OCI-M2 (cell line): ENCODE data around the gene FITM1.

ENCODE experiments used
- DNase-seq: peaks from one replicate; lab custom pipeline; 2025; ENCODE audit not compliant: unreplicated experiment; lab: John Stamatoyannopoulos, UW

The FITM1 gene

DNA sequence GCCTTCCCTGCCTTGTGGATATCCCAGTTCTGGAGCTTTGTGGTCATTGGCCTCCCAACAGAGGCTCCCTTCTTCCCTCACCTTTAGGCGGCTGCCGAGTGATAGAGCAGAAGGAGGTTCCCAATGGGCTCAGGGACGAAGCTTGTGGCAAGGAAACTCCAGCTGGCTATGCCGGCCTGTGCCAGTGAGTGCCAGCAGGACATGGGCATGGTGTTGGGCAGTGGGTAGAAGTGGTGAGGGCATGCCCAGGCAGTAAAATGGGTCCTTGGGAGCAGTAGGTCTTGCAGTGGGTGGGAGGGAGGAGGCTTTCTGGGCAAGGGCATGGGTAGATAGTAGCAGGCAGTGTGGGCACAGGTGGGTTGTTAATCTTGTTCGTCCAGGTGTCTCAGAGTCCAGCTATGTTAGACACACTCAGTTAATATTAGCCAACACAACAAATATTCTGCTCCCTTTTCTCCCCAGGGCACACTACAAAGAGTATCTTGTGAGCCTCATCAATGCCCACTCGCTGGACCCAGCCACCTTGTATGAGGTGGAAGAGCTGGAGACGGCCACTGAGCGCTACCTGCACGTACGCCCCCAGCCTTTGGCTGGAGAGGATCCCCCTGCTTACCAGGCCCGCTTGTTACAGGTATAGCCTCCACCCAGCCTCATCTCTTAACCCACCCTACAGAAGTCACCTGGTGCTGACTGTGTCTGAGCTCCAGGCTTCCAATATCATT is 29.5 kb downstream of the FITM1 start:
- no peak for DNase-seq

DNA sequence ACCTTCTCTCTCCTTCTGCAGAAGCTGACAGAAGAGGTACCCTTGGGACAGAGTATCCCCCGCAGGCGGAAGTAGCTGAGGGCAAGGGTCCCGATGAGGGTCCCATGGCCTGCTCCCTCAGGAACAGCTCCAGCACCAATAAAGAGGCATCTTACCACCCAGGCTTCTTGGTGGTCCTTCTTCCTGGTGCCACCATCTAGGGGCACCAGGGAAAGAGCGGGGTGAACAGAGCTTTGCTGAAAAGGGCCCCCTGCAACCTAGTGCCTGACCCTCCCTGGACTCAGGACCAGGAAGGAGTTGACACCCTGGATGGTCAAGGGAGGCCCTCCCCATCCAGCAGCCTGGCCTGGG is 30.0 kb downstream of the FITM1 start:
- no peak for DNase-seq

DNA sequence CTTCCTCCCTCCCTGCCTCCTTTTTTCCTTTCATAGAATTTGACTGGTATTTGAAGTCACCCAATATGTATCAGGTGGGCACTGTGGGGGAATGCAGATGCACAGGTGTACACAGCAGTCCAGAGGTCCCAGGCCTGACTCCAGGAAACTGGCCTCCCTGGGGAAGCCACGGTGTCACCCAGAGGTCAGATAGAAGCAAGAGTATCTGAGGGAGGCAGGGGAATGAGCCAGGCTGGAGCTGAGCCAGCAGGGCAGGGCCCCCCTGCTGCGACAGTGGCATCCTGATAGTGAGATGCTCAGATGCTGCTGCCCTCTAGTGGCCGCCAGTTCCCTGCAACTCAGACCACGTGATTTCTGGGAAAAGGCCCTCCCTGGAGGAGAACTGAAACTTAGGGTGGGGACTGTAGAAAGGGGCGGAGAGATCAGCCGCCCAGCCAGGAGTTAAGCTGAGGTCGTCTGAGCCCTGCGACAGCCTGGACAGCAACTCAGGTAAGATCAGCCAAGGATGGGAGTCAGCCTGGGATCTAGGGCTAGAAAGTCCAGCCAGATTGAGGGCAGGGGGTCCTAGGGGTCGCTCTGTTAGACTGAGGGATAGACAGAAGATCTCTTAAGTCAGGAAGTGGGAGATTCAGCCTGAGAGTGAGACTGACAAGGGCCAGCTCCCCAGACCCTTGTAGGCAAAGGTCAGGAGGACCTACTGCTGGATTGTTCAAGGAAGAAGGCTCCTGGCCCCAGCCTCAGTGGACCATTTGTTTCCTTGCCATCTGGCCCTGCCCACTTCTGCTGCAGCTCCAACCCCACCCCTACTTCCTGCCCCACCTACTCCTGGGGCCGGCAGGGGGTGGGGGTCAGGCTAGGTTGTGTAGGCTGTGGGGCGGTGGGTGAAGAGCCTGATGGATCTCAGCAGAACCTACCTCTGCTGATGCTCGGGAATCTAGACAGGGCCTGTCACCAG is 30.7 kb downstream of the FITM1 start, which contains the start of gene IRF9:
Gene IRF9, plus strand, starts transcription at position 416 of the 955 bp plus-strand sequence. CDS start 880 bp downstream, outside the sequence.
- DNase-seq, result peak; percentile 90

DNA sequence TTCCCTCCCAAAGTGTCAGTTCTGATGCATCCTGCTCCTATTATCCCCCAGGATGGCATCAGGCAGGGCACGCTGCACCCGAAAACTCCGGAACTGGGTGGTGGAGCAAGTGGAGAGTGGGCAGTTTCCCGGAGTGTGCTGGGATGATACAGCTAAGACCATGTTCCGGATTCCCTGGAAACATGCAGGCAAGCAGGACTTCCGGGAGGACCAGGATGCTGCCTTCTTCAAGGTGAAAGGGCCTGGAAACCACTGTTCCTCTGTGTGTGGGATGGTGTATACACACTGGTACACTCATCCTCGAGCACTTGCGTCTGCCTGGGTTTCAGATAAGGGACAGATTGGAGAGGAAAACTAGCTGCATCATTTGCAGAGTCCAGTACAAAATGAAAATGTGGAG is 31.6 kb downstream of the FITM1 start:
- no peak for DNase-seq

DNA sequence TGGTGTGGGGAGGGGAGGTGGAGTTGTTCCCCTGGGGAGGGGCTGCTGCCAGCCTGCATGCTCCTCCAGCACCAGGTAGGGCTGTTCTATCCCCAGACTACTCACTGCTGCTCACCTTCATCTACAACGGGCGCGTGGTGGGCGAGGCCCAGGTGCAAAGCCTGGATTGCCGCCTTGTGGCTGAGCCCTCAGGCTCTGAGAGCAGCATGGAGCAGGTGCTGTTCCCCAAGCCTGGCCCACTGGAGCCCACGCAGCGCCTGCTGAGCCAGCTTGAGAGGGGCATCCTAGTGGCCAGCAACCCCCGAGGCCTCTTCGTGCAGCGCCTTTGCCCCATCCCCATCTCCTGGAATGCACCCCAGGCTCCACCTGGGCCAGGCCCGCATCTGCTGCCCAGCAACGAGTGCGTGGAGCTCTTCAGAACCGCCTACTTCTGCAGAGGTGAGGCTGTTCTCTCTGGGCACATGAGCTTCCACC is 34.1 kb downstream of the FITM1 start:
- no peak for DNase-seq

DNA sequence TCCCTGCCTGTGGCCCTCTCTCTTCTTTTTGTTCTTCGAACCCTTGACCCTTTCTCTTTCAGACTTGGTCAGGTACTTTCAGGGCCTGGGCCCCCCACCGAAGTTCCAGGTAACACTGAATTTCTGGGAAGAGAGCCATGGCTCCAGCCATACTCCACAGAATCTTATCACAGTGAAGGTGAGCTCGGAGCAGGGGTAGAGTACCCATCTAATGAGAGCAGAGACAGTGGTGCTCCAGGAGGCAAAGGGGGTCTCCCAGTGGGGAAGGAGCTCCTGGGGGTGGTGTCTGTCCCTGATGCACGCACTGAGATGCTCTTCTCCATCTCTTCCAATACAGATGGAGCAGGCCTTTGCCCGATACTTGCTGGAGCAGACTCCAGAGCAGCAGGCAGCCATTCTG is 35.3 kb downstream of the FITM1 start:
- no peak for DNase-seq

DNA sequence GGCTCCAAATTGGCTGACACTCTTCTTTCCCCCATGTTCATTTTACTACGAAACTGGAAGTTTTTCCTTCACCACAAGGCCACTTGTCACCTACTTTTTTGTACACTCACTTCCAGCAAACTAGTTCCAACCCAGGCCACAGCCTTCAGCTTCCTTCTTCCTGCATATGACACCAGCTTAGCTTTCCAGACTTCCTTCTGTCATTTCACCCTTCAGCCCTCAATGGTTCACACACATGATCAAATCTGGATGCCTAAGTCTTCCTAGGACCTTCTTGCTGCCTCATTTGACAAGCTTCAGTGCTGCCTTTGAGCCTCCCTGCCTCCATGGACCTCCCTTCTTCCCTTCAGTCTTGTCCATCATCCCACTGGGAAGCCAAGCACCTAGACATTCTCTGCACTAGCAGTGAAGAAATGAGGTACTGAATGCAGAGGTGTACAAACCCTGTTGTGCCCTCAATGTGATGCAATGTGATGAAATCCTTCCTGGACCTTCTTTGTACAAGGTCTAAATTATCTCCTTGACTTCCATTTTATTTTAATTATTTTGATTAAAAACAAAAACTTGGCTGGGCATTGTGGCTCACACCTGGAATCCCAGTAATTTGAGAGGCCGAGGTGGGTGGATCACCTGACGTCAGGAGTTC is 37.1 kb downstream of the FITM1 start:
- no peak for DNase-seq

DNA sequence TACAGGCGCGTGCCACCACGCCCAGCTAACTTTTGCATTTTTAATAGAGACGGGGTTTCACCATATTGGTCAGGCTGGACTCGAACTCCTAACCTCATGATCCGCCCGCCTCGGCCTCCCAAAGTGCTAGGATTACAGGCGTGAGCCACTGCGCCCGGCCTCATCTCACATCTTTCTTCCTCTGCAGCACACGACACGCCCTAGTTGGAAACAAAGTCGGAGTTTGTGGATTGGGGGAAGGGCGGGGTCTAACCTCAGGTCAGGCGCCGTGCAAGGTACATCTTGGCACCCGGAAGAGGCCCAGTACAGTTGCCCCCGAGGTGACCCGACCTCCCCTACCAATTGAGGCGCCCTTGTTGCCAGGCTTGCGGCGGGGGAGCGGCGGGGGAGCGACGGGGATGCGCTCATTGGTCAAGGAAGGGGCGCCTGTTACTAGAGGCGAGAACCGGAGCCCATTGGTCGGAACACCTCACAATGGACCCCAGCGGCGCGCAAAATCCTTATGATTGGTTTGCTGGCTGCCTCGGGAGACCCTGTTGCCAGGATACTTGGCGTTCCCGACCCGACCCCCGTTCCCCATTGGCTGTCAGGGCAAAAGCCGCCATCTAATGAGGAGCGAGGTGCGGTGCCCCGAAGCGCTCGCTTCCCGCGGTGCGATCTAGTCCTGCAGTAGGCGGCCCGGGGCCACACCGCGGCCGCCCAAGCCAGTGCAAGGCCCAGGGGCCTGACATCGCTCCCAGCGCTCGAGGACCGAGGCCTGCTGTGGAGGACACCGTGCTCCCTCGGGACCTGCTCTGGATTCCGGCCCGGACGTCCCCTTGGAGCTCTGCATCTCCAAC is 41.2 kb downstream of the FITM1 start, which contains the start of gene REC8:
Gene REC8, plus strand, starts transcription at position 659 of the 839 bp plus-strand sequence. CDS start 473 bp downstream, outside the sequence.
- DNase-seq, result no peak

DNA sequence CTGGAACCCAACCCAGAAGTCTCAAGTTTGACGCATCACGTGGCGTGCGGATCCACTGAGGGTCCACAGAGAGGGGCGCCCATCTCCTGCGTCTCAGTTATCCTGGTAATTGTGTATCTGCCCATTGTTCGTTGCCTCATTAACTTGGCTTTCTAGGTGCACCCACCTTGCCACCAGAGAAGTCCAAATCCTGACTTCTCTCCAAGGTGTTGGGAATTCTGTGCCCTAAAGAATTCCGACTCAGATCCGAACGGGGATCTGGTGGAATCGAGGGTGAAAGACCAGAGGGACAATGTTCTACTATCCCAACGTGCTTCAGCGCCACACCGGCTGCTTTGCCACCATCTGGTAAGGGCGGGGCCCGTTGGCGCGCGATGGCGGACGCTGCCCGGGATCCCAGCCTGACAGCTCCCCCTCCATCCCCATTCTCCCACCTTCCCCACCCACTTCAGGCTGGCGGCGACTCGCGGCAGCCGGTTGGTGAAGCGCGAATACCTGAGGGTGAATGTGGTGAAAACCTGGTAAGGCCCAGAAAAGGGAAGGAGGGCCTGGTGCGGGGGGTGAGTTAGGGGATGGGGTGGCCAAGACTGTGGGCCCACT is 41.9 kb downstream of the FITM1 start:
- no peak for DNase-seq

DNA sequence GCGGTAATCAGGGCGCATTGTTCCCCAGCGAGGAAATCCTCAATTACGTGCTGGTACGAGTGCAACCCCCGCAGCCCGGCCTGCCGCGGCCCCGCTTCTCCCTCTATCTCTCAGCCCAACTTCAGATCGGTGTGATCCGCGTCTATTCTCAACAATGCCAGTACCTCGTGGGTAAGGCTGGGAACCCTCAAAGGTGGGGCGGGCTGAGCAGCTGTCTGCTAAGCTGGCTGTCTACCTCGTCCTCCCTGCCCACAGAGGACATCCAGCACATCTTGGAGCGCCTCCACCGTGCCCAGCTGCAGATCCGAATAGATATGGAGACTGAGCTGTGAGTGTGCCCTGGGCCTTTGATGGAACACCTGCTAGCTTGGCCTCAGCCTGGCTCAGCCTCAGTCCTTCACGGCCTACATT is 42.4 kb downstream of the FITM1 start:
- DNase-seq, result no peak

DNA sequence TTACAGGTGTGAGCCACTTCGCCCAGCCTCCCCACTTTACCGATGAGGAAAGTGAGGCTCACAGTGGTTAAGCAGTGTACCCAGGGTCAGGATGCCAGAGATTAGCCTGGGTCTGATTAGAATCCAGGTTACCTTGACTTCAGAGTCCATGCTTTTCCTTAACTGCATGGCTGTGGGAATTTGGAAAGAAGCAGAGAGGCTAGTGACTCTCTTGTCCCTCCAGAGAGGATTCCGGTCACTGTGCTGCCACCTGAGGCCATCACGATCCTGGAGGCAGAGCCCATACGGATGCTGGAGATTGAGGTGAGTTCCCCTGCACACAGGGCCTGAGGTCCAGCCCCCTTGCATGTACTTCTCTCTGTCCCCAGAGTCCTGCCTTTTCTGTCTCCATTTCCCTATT is 46.1 kb downstream of the FITM1 start:
- DNase-seq, result no peak

DNA sequence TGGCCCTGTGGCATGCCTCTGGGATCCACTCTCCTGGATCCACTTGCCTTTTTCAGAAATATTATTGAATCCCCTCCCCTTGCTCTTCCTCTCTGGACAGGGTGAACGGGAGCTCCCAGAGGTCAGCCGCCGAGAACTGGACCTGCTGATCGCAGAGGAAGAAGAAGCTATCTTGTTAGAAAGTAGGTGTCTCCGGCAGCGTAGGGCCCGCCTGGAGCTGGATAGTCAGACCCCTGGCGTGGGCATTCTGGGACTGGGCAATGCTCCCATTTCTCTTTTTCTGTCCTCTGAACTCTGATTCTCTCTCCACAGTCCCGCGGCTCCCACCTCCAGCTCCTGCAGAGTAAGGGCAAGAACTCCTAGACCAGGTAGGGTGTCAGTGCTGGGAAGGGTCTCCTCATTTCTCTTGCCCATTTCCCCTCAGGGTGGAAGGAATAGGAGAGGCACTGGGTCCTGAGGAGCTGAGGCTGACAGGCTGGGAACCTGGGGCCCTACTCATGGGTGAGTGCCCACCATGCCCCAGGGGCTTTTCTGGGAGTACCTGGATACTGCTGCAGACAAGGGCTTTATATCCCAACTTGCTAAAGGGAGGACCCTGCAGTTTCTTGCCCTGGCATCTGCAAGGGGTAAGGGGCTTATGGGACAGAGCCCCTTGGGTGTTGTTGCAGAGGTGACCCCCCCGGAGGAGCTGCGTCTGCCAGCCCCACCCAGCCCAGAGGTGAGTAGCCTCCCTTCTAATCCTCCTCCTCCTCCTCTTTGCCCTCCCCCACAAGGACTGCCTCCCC is 46.8 kb downstream of the FITM1 start:
- DNase-seq, result no peak

DNA sequence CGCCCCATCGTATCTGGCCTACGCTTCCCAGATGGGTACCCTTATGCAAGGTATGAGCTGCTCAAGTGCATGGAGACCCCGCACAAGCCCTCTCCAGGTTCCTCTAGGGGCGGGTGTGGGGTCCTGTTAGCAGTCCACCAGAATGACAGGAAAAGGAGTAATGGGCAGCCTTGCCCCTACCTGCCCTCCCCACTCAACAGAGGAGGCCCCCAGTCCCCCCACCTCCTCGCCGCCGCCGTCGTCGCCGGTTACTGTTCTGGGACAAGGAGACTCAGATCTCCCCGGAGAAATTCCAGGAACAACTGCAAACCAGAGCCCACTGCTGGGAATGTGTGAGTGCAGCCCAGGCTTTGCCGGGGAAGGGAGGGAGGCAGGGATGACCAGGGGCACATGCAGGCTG is 47.4 kb downstream of the FITM1 start:
- DNase-seq, result no peak

DNA sequence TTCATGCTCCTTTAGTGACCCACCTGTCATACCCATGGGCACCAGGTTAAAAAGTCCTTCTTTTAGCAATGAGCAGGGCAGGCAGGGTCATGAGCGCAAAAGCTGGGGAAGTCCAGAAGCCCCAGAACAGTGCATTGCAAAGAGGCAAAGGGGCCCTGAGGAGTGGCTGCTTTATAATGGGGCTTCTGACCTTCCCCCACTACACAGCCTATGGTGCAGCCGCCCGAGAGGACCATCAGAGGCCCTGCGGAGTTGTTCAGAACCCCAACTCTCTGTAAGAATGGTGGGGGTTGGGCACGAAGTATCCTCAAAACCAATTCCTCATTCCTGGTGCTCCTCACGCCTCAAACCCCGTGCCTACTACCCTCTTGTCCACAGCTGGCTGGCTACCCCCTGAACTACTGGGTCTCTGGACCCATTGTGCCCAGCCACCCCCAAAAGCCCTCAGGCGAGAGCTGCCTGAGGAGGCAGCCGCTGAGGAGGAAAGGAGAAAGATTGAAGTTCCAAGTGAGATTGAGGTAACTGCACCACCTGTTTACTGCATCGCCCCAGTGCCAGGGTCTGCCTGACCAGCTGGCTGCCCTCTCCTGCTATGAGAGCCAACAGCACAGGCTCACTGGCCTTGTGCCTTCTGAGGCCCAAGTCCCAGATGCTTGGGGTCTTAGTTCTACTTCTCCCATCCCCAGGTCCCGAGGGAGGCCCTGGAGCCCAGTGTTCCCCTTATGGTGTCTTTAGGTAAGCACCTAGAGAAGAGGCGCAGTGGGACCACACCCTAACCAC is 48.1 kb downstream of the FITM1 start:
- no peak for DNase-seq

DNA sequence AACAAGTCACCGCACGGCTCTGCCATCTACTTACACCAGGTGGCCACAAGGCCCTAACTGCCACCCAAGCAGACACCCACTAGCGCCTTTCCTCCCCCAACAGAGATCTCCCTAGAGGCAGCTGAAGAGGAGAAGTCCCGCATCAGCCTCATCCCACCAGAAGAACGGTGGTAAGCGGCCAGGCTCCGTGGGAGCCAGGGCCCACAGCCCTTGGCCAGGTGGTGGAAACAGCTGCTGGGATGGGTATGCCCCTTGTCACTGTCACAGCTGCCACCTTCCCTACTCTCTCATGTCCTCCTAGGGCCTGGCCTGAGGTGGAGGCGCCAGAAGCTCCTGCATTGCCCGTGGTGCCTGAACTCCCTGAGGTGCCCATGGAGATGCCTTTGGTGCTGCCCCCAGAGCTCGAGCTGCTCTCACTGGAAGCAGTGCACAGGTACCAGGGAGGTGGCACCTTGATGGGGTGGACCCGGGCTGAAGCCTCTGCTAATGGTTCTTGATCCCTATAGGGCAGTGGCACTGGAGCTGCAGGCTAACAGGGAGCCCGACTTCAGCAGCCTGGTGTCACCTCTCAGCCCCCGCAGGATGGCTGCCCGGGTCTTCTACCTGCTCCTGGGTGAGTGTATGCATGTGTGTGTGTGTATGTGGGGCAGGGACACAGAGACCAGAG is 49.0 kb downstream of the FITM1 start:
- no peak for DNase-seq

DNA sequence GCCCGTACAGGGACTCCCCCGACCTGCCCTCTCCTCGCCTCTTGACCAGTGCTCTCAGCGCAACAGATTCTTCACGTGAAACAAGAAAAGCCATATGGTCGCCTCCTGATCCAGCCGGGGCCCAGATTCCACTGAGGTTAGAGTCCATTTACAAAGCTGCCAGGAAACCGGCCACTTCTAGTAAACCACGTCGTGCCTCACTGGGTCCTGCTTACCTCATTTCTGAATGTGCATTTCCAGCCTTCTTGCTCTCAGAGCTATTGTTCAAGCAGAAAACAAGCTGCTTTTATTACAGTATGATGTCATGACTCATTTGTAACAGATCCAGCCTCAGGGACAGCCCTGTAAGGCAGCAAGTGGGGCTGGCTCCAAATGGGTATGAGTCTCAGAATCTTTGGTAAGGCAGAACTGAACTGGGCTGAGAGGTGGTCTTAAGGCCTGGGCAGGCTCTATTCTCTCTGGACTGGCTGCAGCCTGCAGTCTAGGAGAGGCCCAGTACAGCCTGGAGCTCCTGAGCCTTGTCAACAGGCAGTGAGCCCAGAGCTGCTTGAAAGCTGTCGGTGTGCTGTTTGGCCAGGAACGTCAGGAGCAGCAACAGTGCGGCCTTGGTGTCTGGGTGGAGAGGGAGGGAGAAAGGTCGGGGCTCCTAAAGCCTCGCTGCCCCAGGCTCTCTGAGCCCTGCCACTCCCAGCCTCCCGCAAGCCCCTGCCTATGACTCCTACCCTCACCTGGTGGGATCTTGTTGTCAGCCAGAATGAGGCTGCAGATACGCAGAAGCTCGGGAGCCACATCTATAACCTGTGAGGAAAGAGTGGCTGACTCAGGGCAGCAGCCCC is 49.7 kb downstream of the FITM1 start:
- no peak for DNase-seq
